Activated CD4-positive, alpha-beta T cell treated with anti-CD3 and anti-CD28 coated beads for 1 hour (primary cell): ENCODE measurements around the gene CWF19L1.
A peak's percentile ranks its signal among the peaks of the same experiment; 100 is the strongest.

ENCODE experiments used
- DNase-seq: peaks from one replicate; pipeline ENCODE4 v3.0.0-alpha.2; 2020

The CWF19L1 gene

GRCh38 chr10:100248820-100249219, 18.6 kb downstream of the CWF19L1 start:
- DNase-seq: no peak

- no peak for DNase-seq
Observed at GRCh38 chr10:100245484-100246220, 21.8 kb downstream of the CWF19L1 start.

- no peak for DNase-seq
Observed at GRCh38 chr10:100239851-100240250, 27.6 kb downstream of the CWF19L1 start.

GRCh38 chr10:100238429-100238828, 29.0 kb downstream of the CWF19L1 start:
- DNase-seq: no peak

GRCh38 chr10:100232101-100232500, 35.3 kb downstream of the CWF19L1 start:
- DNase-seq: no peak

- no peak for DNase-seq
Observed at GRCh38 chr10:100229819-100230422, 37.5 kb downstream of the CWF19L1 start.

- no peak for DNase-seq
Observed at GRCh38 chr10:100223879-100224278, 43.6 kb downstream of the CWF19L1 start.

GRCh38 chr10:100222529-100222928, 44.9 kb downstream of the CWF19L1 start:
- DNase-seq: no peak

GRCh38 chr10:100216006-100216405, 51.4 kb downstream of the CWF19L1 start:
- no peak for DNase-seq

GRCh38 chr10:100209303-100209702, 58.1 kb downstream of the CWF19L1 start:
- no peak for DNase-seq

GRCh38 chr10:100208276-100208675, 59.2 kb downstream of the CWF19L1 start:
- no peak for DNase-seq

- no peak for DNase-seq
Observed at GRCh38 chr10:100204370-100204769, 63.1 kb downstream of the CWF19L1 start.

- DNase-seq: no peak
Observed at GRCh38 chr10:100201549-100201948, 65.9 kb downstream of the CWF19L1 start.

- DNase-seq: no peak
Observed at GRCh38 chr10:100194711-100195110, 72.7 kb downstream of the CWF19L1 start.

GRCh38 chr10:100192350-100192749, 75.1 kb downstream of the CWF19L1 start:
- no peak for DNase-seq

GRCh38 chr10:100186253-100187212, 80.9 kb downstream of the CWF19L1 start:
- DNase-seq: no peak

- peak; percentile 87 for DNase-seq
Observed at GRCh38 chr10:100185364-100186252, 81.8 kb downstream of the CWF19L1 start, which contains the start of gene ERLIN1. TSS of gene ERLIN1 (minus strand) at chr10:100186029. CDS start at chr10:100185626, 403 bp downstream.

GRCh38 chr10:100184840-100185239, 82.6 kb downstream of the CWF19L1 start:
- DNase-seq: no peak

- no peak for DNase-seq
Observed at GRCh38 chr10:100184426-100184825, 83.0 kb downstream of the CWF19L1 start.

GRCh38 chr10:100183481-100183880, 84.0 kb downstream of the CWF19L1 start:
- no peak for DNase-seq

- no peak for DNase-seq
Observed at GRCh38 chr10:100182908-100183307, 84.5 kb downstream of the CWF19L1 start.
